ENCODE results near the gene EMSY.

GRCh38 chr11:76491644-76492043, 46.8 kb downstream of the EMSY start:
- TF ChIP-seq CTCF (IDR thresholded peaks at IDR 0.05; ENCODE audit: insufficient read depth, low read depth, low read length), result no peak
- TF ChIP-seq EZH2 (IDR thresholded peaks at IDR 0.05; ENCODE audit: insufficient read depth, low read length), result no peak
